Right kidney (tissue), 1 donor: Measurements from ENCODE around the gene SENP6.
"Not testable (repeated sequence)": the region's sequence is repeated elsewhere in the genome, so short reads cannot be mapped to it uniquely, and the experiment has no call there.

Experiments
- DNase-seq: peaks from one replicate; pipeline ENCODE4 v3.0.0-alpha.2; 2016

The SENP6 gene

GRCh38 chr6:75643173-75643572 is 41.5 kb downstream of the SENP6 start:
- DNase-seq: no peak

- no peak for DNase-seq
Observed at GRCh38 chr6:75656479-75656878, 54.8 kb downstream of the SENP6 start.

- DNase-seq: no peak
Observed at GRCh38 chr6:75657327-75657726, 55.6 kb downstream of the SENP6 start.

GRCh38 chr6:75666592-75666991 is 64.9 kb downstream of the SENP6 start:
- DNase-seq: no peak

- no peak for DNase-seq
Observed at GRCh38 chr6:75673884-75674283, 72.2 kb downstream of the SENP6 start.

- DNase-seq: no peak
Observed at GRCh38 chr6:75676377-75676776, 74.7 kb downstream of the SENP6 start.

- DNase-seq: not testable (repeated sequence)
Observed at GRCh38 chr6:75682548-75682947, 80.9 kb downstream of the SENP6 start.

GRCh38 chr6:75683005-75683404 is 81.3 kb downstream of the SENP6 start:
- DNase-seq: not testable (repeated sequence)

GRCh38 chr6:75687535-75687934 is 85.9 kb downstream of the SENP6 start:
- DNase-seq: not testable (repeated sequence)

- not testable (repeated sequence) for DNase-seq
Observed at GRCh38 chr6:75687937-75688336, 86.3 kb downstream of the SENP6 start.

GRCh38 chr6:75689576-75689975 is 87.9 kb downstream of the SENP6 start:
- no peak for DNase-seq

GRCh38 chr6:75691012-75691411 is 89.3 kb downstream of the SENP6 start:
- no peak for DNase-seq

- DNase-seq: no peak
Observed at GRCh38 chr6:75693534-75693933, 91.9 kb downstream of the SENP6 start.

GRCh38 chr6:75694406-75694805 is 92.7 kb downstream of the SENP6 start:
- DNase-seq: no peak

GRCh38 chr6:75708334-75708733 is 106.7 kb downstream of the SENP6 start:
- not testable (repeated sequence) for DNase-seq

GRCh38 chr6:75711173-75711572 is 109.5 kb downstream of the SENP6 start:
- no peak for DNase-seq

- DNase-seq: no peak
Observed at GRCh38 chr6:75719133-75719532, 117.5 kb downstream of the SENP6 start.

- no peak for DNase-seq
Observed at GRCh38 chr6:75723382-75723781, 121.7 kb downstream of the SENP6 start.

GRCh38 chr6:75727206-75727605 is 125.5 kb downstream of the SENP6 start:
- DNase-seq: no peak

GRCh38 chr6:75731029-75731428 is 129.3 kb downstream of the SENP6 start:
- not testable (repeated sequence) for DNase-seq

GRCh38 chr6:75735491-75736186 is 134.0 kb downstream of the SENP6 start:
- DNase-seq: no peak

- DNase-seq: no peak
Observed at GRCh38 chr6:75743971-75744370, 142.3 kb downstream of the SENP6 start.

GRCh38 chr6:75745404-75745803 is 143.7 kb downstream of the SENP6 start:
- no peak for DNase-seq

- no peak for DNase-seq
Observed at GRCh38 chr6:75746221-75746620, 144.5 kb downstream of the SENP6 start.
